SW 1271 (cell line): Measurements from ENCODE around the gene ST6GALNAC3.
"Not testable (repeated sequence)": the region's sequence is repeated elsewhere in the genome, so short reads cannot be mapped to it uniquely, and the experiment has no call there.

ENCODE experiments used
- DNase-seq, 2 experiments: peaks; one replicate each; lab custom pipeline; 2025; lab: John Stamatoyannopoulos, UW

ST6GALNAC3 gene

GRCh38 chr1:76640092-76640491 is 565.5 kb downstream of the ST6GALNAC3 start:
- no peak for DNase-seq

- no peak for DNase-seq
Observed at GRCh38 chr1:76640723-76641122, 566.2 kb downstream of the ST6GALNAC3 start.

GRCh38 chr1:76644139-76644538 is 569.6 kb downstream of the ST6GALNAC3 start:
- DNase-seq = no peak

- DNase-seq = not testable (repeated sequence)
Observed at GRCh38 chr1:76652860-76653259, 578.3 kb downstream of the ST6GALNAC3 start.

GRCh38 chr1:76657623-76658022 is 583.1 kb downstream of the ST6GALNAC3 start:
- DNase-seq = no peak

- DNase-seq = no peak
Observed at GRCh38 chr1:76659171-76659940, 584.8 kb downstream of the ST6GALNAC3 start.

- no peak for DNase-seq
Observed at GRCh38 chr1:76661531-76661930, 587.0 kb downstream of the ST6GALNAC3 start.

GRCh38 chr1:76666499-76666898 is 592.0 kb downstream of the ST6GALNAC3 start:
- no peak for DNase-seq

GRCh38 chr1:76668046-76668445 is 593.5 kb downstream of the ST6GALNAC3 start:
- no peak for DNase-seq

GRCh38 chr1:76669131-76669530 is 594.6 kb downstream of the ST6GALNAC3 start:
- DNase-seq = no peak

GRCh38 chr1:76669624-76670315 is 595.2 kb downstream of the ST6GALNAC3 start:
- no peak for DNase-seq

GRCh38 chr1:76674689-76675210 is 600.2 kb downstream of the ST6GALNAC3 start:
- DNase-seq = no peak

- no peak for DNase-seq
Observed at GRCh38 chr1:76677416-76678405, 603.2 kb downstream of the ST6GALNAC3 start.

GRCh38 chr1:76679534-76680152 is 605.1 kb downstream of the ST6GALNAC3 start:
- DNase-seq = no peak

- DNase-seq = no peak
Observed at GRCh38 chr1:76680651-76681050, 606.1 kb downstream of the ST6GALNAC3 start.

GRCh38 chr1:76682138-76682537 is 607.6 kb downstream of the ST6GALNAC3 start:
- no peak for DNase-seq
